Stimulated activated CD4-positive, alpha-beta T cell treated with anti-CD3 and anti-CD28 coated beads, Interleukin-15, amount 100 ng/mL, for 48 hours (primary cell): ENCODE results near the gene GRIN3A.
"Not testable (repeated sequence)": the region's sequence is repeated elsewhere in the genome, so short reads cannot be mapped to it uniquely, and the experiment has no call there.

Experiments
- DNase-seq, 2 donors: peaks; one replicate each; pipeline ENCODE4 v3.0.0-alpha.2; 2020; ENCODE audit warnings: low read depth in 2 of 2

Gene GRIN3A

GRCh38 chr9:101579711-101580545 is 158.5 kb downstream of the GRIN3A start:
- no peak for DNase-seq

- DNase-seq: no peak
Observed at GRCh38 chr9:101578378-101578777, 160.1 kb downstream of the GRIN3A start.

- no peak for DNase-seq
Observed at GRCh38 chr9:101574731-101575333, 163.6 kb downstream of the GRIN3A start.

- no peak for DNase-seq
Observed at GRCh38 chr9:101572316-101572715, 166.1 kb downstream of the GRIN3A start.

- no peak for DNase-seq
Observed at GRCh38 chr9:101571114-101571513, 167.3 kb downstream of the GRIN3A start.

GRCh38 chr9:101569741-101570501 is 168.5 kb downstream of the GRIN3A start:
- no peak for DNase-seq

GRCh38 chr9:101567725-101568350 is 170.6 kb downstream of the GRIN3A start:
- no peak for DNase-seq

GRCh38 chr9:101566904-101567724 is 171.3 kb downstream of the GRIN3A start:
- DNase-seq: peak in 1 of 2 donors; percentile 6

GRCh38 chr9:101564252-101564651 is 174.2 kb downstream of the GRIN3A start:
- no peak for DNase-seq

- no peak for DNase-seq
Observed at GRCh38 chr9:101562966-101563365, 175.5 kb downstream of the GRIN3A start.

GRCh38 chr9:101561740-101562139 is 176.7 kb downstream of the GRIN3A start:
- no peak for DNase-seq

- DNase-seq: not testable (repeated sequence)
Observed at GRCh38 chr9:101549472-101550098, 188.9 kb downstream of the GRIN3A start.

- no peak for DNase-seq
Observed at GRCh38 chr9:101543098-101543735, 195.2 kb downstream of the GRIN3A start.

- no peak for DNase-seq
Observed at GRCh38 chr9:101540069-101540468, 198.4 kb downstream of the GRIN3A start.

- DNase-seq: no peak
Observed at GRCh38 chr9:101536938-101537337, 201.5 kb downstream of the GRIN3A start.

GRCh38 chr9:101536351-101536750 is 202.1 kb downstream of the GRIN3A start:
- no peak for DNase-seq

GRCh38 chr9:101533334-101534204 is 204.9 kb downstream of the GRIN3A start, which contains the start of gene RNF20:
Gene RNF20 (plus strand): TSS chr9:101533853. CDS start chr9:101535424, 1,571 bp downstream.
- DNase-seq: peak; percentile 98 to 99

- DNase-seq: peak; percentile 47 to 68
Observed at GRCh38 chr9:101530076-101530711, 208.3 kb downstream of the GRIN3A start.

- no peak for DNase-seq
Observed at GRCh38 chr9:101528015-101528414, 210.4 kb downstream of the GRIN3A start.
